GM23338 (cell line): Measurements from ENCODE around the gene GRK5. TPM values are rescaled to one million over a fixed set of nuclear protein-coding genes. Genes with fewer than 3 reads are reported as not detected.

Source experiments
- ATAC-seq: fragments of 200-7000 bp; cut with Tn5 transposase; 3 replicates; pipeline ENCODE4 v1.9.1; 2020
- DNase-seq: peaks from one replicate; pipeline ENCODE4 v3.0.0-alpha.2; 2015; ENCODE audit warnings: low spot score
- H2AFZ ChIP-seq: fragments of 200-600 bp; sonication (generic); 2 replicates; pipeline ENCODE4 v1.8.0; 2016; ENCODE audit warnings: antibody characterized with exemption, mild to moderate bottlenecking, moderate library complexity
- H3F3A ChIP-seq: fragments of 200-600 bp; sonication (generic); replicated peaks from 2 replicates; pipeline ENCODE4 v1.8.0; 2017; ENCODE audit warnings: antibody characterized with exemption, mixed run types, low read depth
- H3K27ac ChIP-seq: fragments of 200-600 bp; sonication (generic); 2 replicates; pipeline ENCODE4 v1.6.1; 2016; ENCODE audit warnings: low read depth
- H3K27me3 ChIP-seq: fragments of 200-600 bp; sonication (generic); 2 replicates; pipeline ENCODE4 v1.8.0; 2016; ENCODE audit warnings: mild to moderate bottlenecking, mixed run types, moderate library complexity; ENCODE audit not compliant: insufficient read depth
- H3K36me3 ChIP-seq: fragments of 200-600 bp; sonication (generic); 2 replicates; pipeline ENCODE4 v1.8.0; 2016; ENCODE audit warnings: mild to moderate bottlenecking; ENCODE audit not compliant: insufficient read depth
- H3K4me1 ChIP-seq: fragments of 200-600 bp; sonication (generic); 2 replicates; pipeline ENCODE4 v1.8.0; 2016; ENCODE audit warnings: mild to moderate bottlenecking, moderate library complexity; ENCODE audit not compliant: insufficient read depth
- H3K4me2 ChIP-seq: fragments of 200-600 bp; sonication (generic); 2 replicates; pipeline ENCODE4 v1.7.1; 2017; ENCODE audit warnings: mixed run types
- H3K4me3 ChIP-seq: fragments of 200-600 bp; sonication (generic); 2 replicates; pipeline ENCODE4 v1.6.1; 2016; ENCODE audit warnings: mixed run types
- H3K79me2 ChIP-seq: fragments of 200-600 bp; sonication (generic); replicated peaks from 2 replicates; pipeline ENCODE4 v1.8.0; 2017; ENCODE audit warnings: mild to moderate bottlenecking; ENCODE audit not compliant: insufficient read depth
- H3K9me2 ChIP-seq: fragments of 200-600 bp; sonication (generic); 2 replicates; pipeline ENCODE4 v1.8.0; 2017; ENCODE audit not compliant: insufficient read depth
- H4K20me1 ChIP-seq: fragments of 200-600 bp; sonication (generic); replicated peaks from 2 replicates; pipeline ENCODE4 v1.8.0; 2017; ENCODE audit warnings: mild to moderate bottlenecking; ENCODE audit not compliant: insufficient read depth
- H3K27ac Mint-ChIP-seq: 2 replicates; pipeline ENCODE4 v1.8.0; 2020; ENCODE audit warnings: inconsistent platforms, mild to moderate bottlenecking, moderate library complexity, mixed read lengths
- H3K27me3 Mint-ChIP-seq: 3 replicates; pipeline ENCODE4 v1.8.0; 2022; ENCODE audit warnings: low read depth, mild to moderate bottlenecking, moderate library complexity, mixed read lengths, inconsistent platforms; ENCODE audit not compliant: insufficient read depth, poor library complexity
- H3K36me3 Mint-ChIP-seq: 3 replicates; pipeline ENCODE4 v1.8.0; 2021; ENCODE audit warnings: low read depth, mild to moderate bottlenecking, inconsistent platforms, moderate library complexity, mixed read lengths
- H3K4me1 Mint-ChIP-seq: 3 replicates; pipeline ENCODE4 v1.8.0; 2020; ENCODE audit warnings: mild to moderate bottlenecking, inconsistent platforms, mixed read lengths
- H3K4me3 Mint-ChIP-seq: 3 replicates; pipeline ENCODE4 v1.8.0; 2021; ENCODE audit warnings: moderate library complexity, mild to moderate bottlenecking, inconsistent platforms, mixed read lengths
- H3K9me3 Mint-ChIP-seq: 3 replicates; pipeline ENCODE4 v1.8.0; 2020; ENCODE audit warnings: moderate library complexity, mild to moderate bottlenecking, inconsistent platforms, mixed read lengths
- CTCF ChIP-seq, 2 experiments: fragments of 200-600 bp in 1 of 2; sonication (generic) in 1 of 2; conservative IDR thresholded peaks; 2 replicates each; pipeline versions ENCODE4 v1.5.1 to v1.6.1; 2016 to 2017; ENCODE audit warnings: antibody characterized with exemption in 2 of 2, low read depth in 2 of 2, mild to moderate bottlenecking in 2 of 2, moderate library complexity in 1 of 2
- ETS1 ChIP-seq: IDR thresholded peaks from 2 replicates; pipeline ENCODE4 v1.6.1; 2016; ENCODE audit warnings: antibody characterized with exemption
- REST ChIP-seq: IDR thresholded peaks from one replicate; pipeline ENCODE4 v1.6.1; 2018; ENCODE audit warnings: antibody characterized with exemption; ENCODE audit not compliant: unreplicated experiment
- ZNF462 ChIP-seq: fragments of 250-450 bp; sonication (Bioruptor Pico); IDR thresholded peaks from 2 replicates; pipeline ENCODE4 v1.5.0; 2020; ENCODE audit warnings: mild to moderate bottlenecking, moderate library complexity
- polyA plus RNA-seq: library from polyadenylated mRNA; unstranded; fragments of >200 nt; fragmentation: Nextera tagmentation; extraction: Ambion mirVana; gene quantifications from 2 replicates; pipeline ENCODE4 v1.2.1, GENCODE V29; 2016
- total RNA-seq: library from RNA; depleted of rRNA; stranded (reverse); fragments of >200 nt; shearing (Covaris generic); gene quantifications from 2 replicates; pipeline ENCODE4 v1.2.3, GENCODE V29; 2014

GRK5 gene
- total and polyA plus RNA-seq, 2 experiments from 2014 or later: 0.53 to 2.0 TPM

GRCh38 chr10:119299531-119299930, 92.2 kb downstream of the GRK5 start:
- H3K27me3 ChIP-seq: no peaks in the 10 kb centered on the region
- H2AFZ ChIP-seq: peak overlapping the region; percentile 52; the same call in 1 of the 2 replicates
- Mint-ChIP-seq H3K27me3 (peaks cover 2% of the 10 kb centered on the region), H3K9me3 (peaks cover 11% of the 10 kb centered on the region), H3K27ac (no peak overlapping the region), H3K36me3 (peaks cover 3% of the 10 kb centered on the region; the same call in 1 of the 3 replicates), H3K4me3 (no peak overlapping the region), H3K4me1 (peaks cover 6% of the 10 kb centered on the region; the same call in 2 of the 3 replicates)
- H3K9me2 ChIP-seq: no peaks in the 10 kb centered on the region
- no peaks in the 10 kb centered on the region for H3F3A ChIP-seq
- no peak overlapping the region for H3K4me2 ChIP-seq
- ATAC-seq (peak; percentile 78), DNase-seq (peak; percentile 41)
- TF ChIP-seq CTCF (conservative IDR thresholded peaks at IDR 0.05; ENCODE audit: low read depth in 2 of 2): peak in 1 of 2 experiments; percentile 54; a peak in 2 of 4 replicates
- TF ChIP-seq REST: no peak
- no peak for TF ChIP-seq ZNF462 (CRISPR knock-in tag)
- no peak for TF ChIP-seq ETS1
- no peak overlapping the region for H3K27ac ChIP-seq
- H3K4me1 ChIP-seq: no peaks in the 10 kb centered on the region
- no peak overlapping the region for H3K4me3 ChIP-seq
- no peaks in the 10 kb centered on the region for H3K79me2 ChIP-seq
- no peaks in the 10 kb centered on the region for H3K36me3 ChIP-seq
- no peaks in the 10 kb centered on the region for H4K20me1 ChIP-seq
